OCI-LY3 (cell line): ENCODE results near the gene BARX2.

Source experiments
- H2AFZ ChIP-seq: fragments of 200-600, 300-600 bp; shearing (Covaris generic); 2 replicates; pipeline ENCODE4 v1.6.0; 2014; ENCODE audit warnings: antibody characterized with exemption, low read depth, low read length
- H3K27ac ChIP-seq: fragments of 200-600, 300-600 bp; sonication (generic); 2 replicates; pipeline ENCODE4 v1.5.1; 2014; ENCODE audit warnings: mild to moderate bottlenecking, low read length, moderate library complexity, mixed read lengths
- H3K27me3 ChIP-seq: fragments of 200-600, 300-600 bp; sonication (generic); 2 replicates; pipeline ENCODE4 v1.6.1; 2014; ENCODE audit warnings: low read depth, low read length, mixed read lengths
- H3K36me3 ChIP-seq: fragments of 200-600, 300-600 bp; sonication (generic); replicated peaks from 2 replicates; pipeline ENCODE3; 2014; ENCODE audit warnings: low read depth, low read length, mixed read lengths
- H3K4me1 ChIP-seq: fragments of 300-600, 200-600 bp; sonication (generic); 2 replicates; pipeline ENCODE4 v1.6.1; 2014; ENCODE audit warnings: low read length, mixed read lengths
- H3K4me2 ChIP-seq: fragments of 200-600, 300-600 bp; sonication (generic); 2 replicates; pipeline ENCODE4 v1.6.1; 2014; ENCODE audit warnings: low read length, mixed read lengths
- H3K4me3 ChIP-seq: fragments of 300-600, 200-600 bp; sonication (generic); 2 replicates; pipeline ENCODE4 v1.5.1; 2014; ENCODE audit warnings: antibody characterized with exemption, mild to moderate bottlenecking, low read length, moderate library complexity
- H3K79me2 ChIP-seq: fragments of 300-600, 200-600 bp; shearing (Covaris generic); 2 replicates; pipeline ENCODE4 v1.6.1; 2014; ENCODE audit warnings: mild to moderate bottlenecking, low read length, mixed read lengths
- H3K9ac ChIP-seq: fragments of 300-600, 200-600 bp; shearing (Covaris generic); 2 replicates; pipeline ENCODE4 v1.6.0; 2014; ENCODE audit warnings: mild to moderate bottlenecking, low read length, moderate library complexity
- H3K9me3 ChIP-seq: fragments of 200-600, 300-600 bp; shearing (Covaris generic); 2 replicates; pipeline ENCODE4 v1.6.1; 2014; ENCODE audit warnings: low read length, mixed read lengths; ENCODE audit not compliant: insufficient read depth
- H4K20me1 ChIP-seq: fragments of 200-600, 300-600 bp; sonication (generic); 2 replicates; pipeline ENCODE4 v1.6.1; 2016; ENCODE audit warnings: low read length, mixed read lengths; ENCODE audit not compliant: insufficient read depth
- EZH2phosphoT487 ChIP-seq: fragments of 200-600 bp; shearing (Covaris generic); IDR thresholded peaks from 2 replicates; pipeline ENCODE4 v1.6.1; 2018; ENCODE audit warnings: antibody characterized with exemption, mixed run types, low read depth
- TF ChIP-seq, protein P1 (sequence below): fragments of 200-600, 300-600 bp; sonication (generic); IDR thresholded peaks from 2 replicates; pipeline ENCODE4 v1.5.1; 2014; ENCODE audit warnings: antibody characterized with exemption, low read length, low read depth

Gene BARX2

DNA sequence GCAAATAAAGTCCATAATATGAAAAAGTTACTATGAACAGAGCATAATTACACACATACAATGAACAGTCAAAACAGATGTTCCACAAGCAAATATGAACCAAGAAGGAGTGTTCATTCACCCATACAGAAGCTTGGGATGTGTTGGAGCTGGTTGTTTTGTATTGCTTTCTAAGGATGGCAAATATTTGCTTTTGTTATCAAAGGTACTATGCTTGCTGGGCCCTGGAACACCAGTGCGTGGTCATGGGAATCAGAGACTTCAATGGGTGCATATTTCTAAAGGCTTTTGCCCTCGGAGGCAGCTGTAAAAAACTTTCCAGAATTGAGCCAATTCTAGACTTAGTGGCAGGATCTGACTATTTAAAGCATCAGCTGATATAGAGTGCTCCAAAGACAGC lies 85.1 kb downstream of the BARX2 start:
- Histone ChIP-seq H3K9ac (no peak overlapping the region), H3K79me2 (no peaks in the 10 kb centered on the region), H3K27ac (no peak overlapping the region), H3K4me1 (no peaks in the 10 kb centered on the region), H3K27me3 (no peaks in the 10 kb centered on the region), H3K36me3 (no peaks in the 10 kb centered on the region), H2AFZ (no peak overlapping the region), H3K4me2 (no peak overlapping the region), H3K4me3 (no peak overlapping the region), H4K20me1 (no peaks in the 10 kb centered on the region), H3K9me3 (no peaks in the 10 kb centered on the region)
- no peak for TF ChIP-seq EZH2phosphoT487
- TF ChIP-seq, protein P1, sequence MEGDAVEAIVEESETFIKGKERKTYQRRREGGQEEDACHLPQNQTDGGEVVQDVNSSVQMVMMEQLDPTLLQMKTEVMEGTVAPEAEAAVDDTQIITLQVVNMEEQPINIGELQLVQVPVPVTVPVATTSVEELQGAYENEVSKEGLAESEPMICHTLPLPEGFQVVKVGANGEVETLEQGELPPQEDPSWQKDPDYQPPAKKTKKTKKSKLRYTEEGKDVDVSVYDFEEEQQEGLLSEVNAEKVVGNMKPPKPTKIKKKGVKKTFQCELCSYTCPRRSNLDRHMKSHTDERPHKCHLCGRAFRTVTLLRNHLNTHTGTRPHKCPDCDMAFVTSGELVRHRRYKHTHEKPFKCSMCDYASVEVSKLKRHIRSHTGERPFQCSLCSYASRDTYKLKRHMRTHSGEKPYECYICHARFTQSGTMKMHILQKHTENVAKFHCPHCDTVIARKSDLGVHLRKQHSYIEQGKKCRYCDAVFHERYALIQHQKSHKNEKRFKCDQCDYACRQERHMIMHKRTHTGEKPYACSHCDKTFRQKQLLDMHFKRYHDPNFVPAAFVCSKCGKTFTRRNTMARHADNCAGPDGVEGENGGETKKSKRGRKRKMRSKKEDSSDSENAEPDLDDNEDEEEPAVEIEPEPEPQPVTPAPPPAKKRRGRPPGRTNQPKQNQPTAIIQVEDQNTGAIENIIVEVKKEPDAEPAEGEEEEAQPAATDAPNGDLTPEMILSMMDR, result no peak

DNA sequence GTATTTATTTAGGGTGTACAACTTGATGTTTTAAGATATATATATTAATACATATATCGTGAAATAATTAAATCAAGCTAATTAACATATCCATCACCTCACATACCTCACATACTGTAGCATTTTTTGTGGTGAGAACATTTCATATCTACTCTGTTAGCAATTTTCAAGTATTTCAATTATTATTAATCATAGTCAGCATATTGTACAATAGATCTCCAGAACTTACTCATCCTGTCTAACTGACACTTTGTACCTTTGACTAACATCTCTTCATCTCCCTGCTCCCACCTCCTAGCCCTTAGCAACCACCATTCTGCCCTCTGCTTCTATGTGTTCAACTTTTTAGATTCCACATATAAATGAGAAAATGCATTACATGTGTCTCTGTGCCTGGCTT lies 108.4 kb downstream of the BARX2 start:
- no peaks in the 10 kb centered on the region for H3K4me1 ChIP-seq
- no peak overlapping the region for H3K9ac ChIP-seq
- H3K9me3 ChIP-seq, result no peaks in the 10 kb centered on the region
- no peaks in the 10 kb centered on the region for H3K36me3 ChIP-seq
- no peak overlapping the region for H3K4me2 ChIP-seq
- H4K20me1 ChIP-seq, result no peaks in the 10 kb centered on the region
- no peaks in the 10 kb centered on the region for H3K79me2 ChIP-seq
- no peak overlapping the region for H2AFZ ChIP-seq
- H3K27me3 ChIP-seq, result no peaks in the 10 kb centered on the region
- TF ChIP-seq, protein P1, result no peak
- TF ChIP-seq EZH2phosphoT487, result no peak
- H3K4me3 ChIP-seq, result no peak overlapping the region
- H3K27ac ChIP-seq, result no peak overlapping the region

DNA sequence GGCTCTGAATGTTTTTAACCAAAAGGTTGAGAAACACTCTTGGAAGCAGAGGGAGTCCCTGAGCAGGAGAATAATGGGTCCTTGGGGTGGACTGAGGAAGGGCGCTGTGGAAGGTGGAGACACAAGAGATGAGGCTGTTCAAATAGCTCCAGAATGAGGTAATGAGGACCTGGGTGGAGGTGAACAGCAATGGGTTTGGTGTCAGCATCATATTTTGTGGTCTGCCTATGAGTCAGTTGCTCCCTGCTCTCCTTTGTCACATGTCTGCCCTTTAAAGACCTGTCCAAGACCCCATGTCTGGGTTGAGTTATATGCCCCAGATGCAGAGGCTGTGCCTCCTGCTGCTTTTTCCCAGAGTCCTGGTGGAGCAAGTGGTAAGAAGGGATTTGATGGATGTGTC lies 113.6 kb downstream of the BARX2 start:
- Histone ChIP-seq H3K4me2 (no peak overlapping the region), H2AFZ (no peak overlapping the region), H3K79me2 (no peaks in the 10 kb centered on the region), H3K9me3 (no peaks in the 10 kb centered on the region), H3K4me3 (no peak overlapping the region), H3K36me3 (no peaks in the 10 kb centered on the region), H3K9ac (no peak overlapping the region), H3K27me3 (no peaks in the 10 kb centered on the region), H3K4me1 (no peaks in the 10 kb centered on the region), H4K20me1 (no peaks in the 10 kb centered on the region), H3K27ac (no peak overlapping the region)
- TF ChIP-seq, protein P1, result no peak
- no peak for TF ChIP-seq EZH2phosphoT487

DNA sequence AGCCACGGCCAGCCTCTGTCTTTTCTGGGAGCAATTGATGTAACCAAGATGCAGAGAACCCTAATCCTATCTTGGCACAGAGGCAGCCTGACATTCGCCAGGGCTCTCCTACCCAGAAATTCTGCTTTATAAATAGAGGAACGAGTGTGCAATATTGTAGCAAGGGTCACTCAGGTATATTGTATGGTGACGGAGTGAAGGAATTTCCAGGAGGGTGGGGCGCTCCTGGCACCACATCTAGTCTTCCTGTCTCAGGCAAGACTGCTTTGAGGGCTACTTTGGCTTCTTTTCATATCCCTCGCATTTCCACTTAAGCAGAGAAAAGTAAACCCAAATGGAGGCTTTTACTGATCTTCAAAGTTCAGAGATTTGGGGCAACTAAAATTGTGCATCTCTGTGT lies 114.4 kb downstream of the BARX2 start:
- TF ChIP-seq, protein P1, result no peak
- TF ChIP-seq EZH2phosphoT487, result no peak
- Histone ChIP-seq H3K9me3 (no peaks in the 10 kb centered on the region), H3K4me1 (no peaks in the 10 kb centered on the region), H3K27me3 (no peaks in the 10 kb centered on the region), H3K79me2 (no peaks in the 10 kb centered on the region), H3K4me2 (no peak overlapping the region), H3K9ac (no peak overlapping the region), H2AFZ (no peak overlapping the region), H3K4me3 (no peak overlapping the region), H4K20me1 (no peaks in the 10 kb centered on the region), H3K36me3 (no peaks in the 10 kb centered on the region), H3K27ac (no peak overlapping the region)
